GM12892 (cell line): ENCODE measurements around the gene S1PR2.

Source experiments
- POLR2A ChIP-seq: IDR thresholded peaks from 2 replicates; pipeline ENCODE4 v1.6.1; 2011; ENCODE audit warnings: low read depth, low read length, control low read depth
- POLR2AphosphoS5 ChIP-seq: IDR thresholded peaks from 2 replicates; pipeline ENCODE4 v1.6.1; 2011; ENCODE audit warnings: low read depth, low read length, control low read depth
- TAF1 ChIP-seq: IDR thresholded peaks from 2 replicates; pipeline ENCODE4 v1.6.1; 2011; ENCODE audit warnings: low read depth, mild to moderate bottlenecking, control low read depth, low read length, borderline replicate concordance

DNA sequence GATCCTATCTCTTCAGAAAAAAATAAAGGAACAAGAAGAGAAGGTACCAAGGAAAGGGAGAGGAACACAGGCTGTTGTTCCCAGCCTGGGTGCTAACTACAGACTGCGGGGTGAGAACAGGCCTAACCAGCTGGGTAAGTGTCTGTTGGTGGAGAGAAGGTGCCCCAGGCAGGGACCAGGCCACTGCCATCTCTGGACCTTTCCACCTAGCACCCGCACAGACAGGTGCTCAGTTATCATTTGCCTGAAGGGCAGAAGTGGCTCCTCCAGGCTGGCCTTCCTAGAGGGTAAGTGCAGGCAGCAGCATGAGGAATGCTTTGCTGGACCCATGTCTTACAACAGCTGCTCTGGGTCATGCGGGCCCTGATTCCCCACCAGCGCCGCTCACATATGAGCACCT is 46.5 kb downstream of the S1PR2 start:
- TF ChIP-seq POLR2AphosphoS5 (no peak), POLR2A (no peak), TAF1 (no peak)
